Body of pancreas (tissue), 4 donors: ENCODE data around the gene ALPL. TPM values are rescaled to one million over a fixed set of nuclear protein-coding genes. Genes with fewer than 3 reads are reported as not detected.

Source experiments
- ATAC-seq: fragments of 150-250 bp; one replicate; pipeline ENCODE4 v1.9.1; 2016
- DNase-seq, 4 donors: peaks; one replicate each; pipeline ENCODE4 v3.0.0-alpha.2; 2019
- H3K27ac ChIP-seq, 4 donors: fragments of 200-600 bp; sonication (generic); 1 replicate in 3 of 4; 2 replicates in 1 of 4; pipeline versions ENCODE4 v1.5.1 to v1.6.1; 2016 to 2019; ENCODE audit warnings: mild to moderate bottlenecking in 1 of 4, mixed read lengths in 1 of 4, moderate library complexity in 1 of 4
- H3K27me3 ChIP-seq, 2 donors: fragments of 200-600 bp; sonication (generic); one replicate each; pipeline ENCODE4 v1.6.0; 2016; ENCODE audit warnings: mild to moderate bottlenecking in 1 of 2
- H3K36me3 ChIP-seq, 2 donors: fragments of 200-600 bp; sonication (generic); replicated peaks in 1 of 2; 2 replicates each; pipeline ENCODE4 v1.5.1; 2016; ENCODE audit warnings: low read depth in 2 of 2; ENCODE audit not compliant: insufficient read depth in 1 of 2
- H3K4me1 ChIP-seq: fragments of 200-600 bp; sonication (generic); one replicate; pipeline ENCODE4 v1.6.0; 2016
- H3K4me3 ChIP-seq, 2 donors: fragments of 200-600 bp; sonication (generic); 1 replicate in 1 of 2; 2 replicates in 1 of 2; pipeline ENCODE4 v1.5.1; 2016 to 2019
- H3K9me3 ChIP-seq, 3 donors: fragments of 200-600 bp; sonication (generic); 1 replicate in 2 of 3; 2 replicates in 1 of 3; pipeline ENCODE4 v1.5.1; 2016
- POLR2A ChIP-seq, 3 donors: fragments of 450-650 bp; IDR thresholded peaks; one replicate each; pipeline ENCODE4 v1.6.1; 2016; ENCODE audit warnings: antibody characterized with exemption in 3 of 3, mild to moderate bottlenecking in 2 of 3
- WGBS, 2 donors: methylation state at CpG; one replicate each; pipeline ENCODE4 v1.1.5; 2017; 5-methylcytosine and 5-hydroxymethylcytosine counted together
- intact Hi-C: fragments of 100-400 bp; cut with DNase I; formaldehyde crosslinking; loops from one replicate; pipeline ENCODE4 v1.15.1; 2023
- total RNA-seq, 2 donors: library from RNA; depleted of rRNA; stranded (reverse); fragments of >200 nt; gene quantifications; one replicate each; pipeline ENCODE4 v1.1.0, GENCODE V29; 2016
- TF ChIP-seq, protein P1 (sequence below), 7 experiments: fragments of 450-650 bp in 4 of 7; fragments of 200-600 bp in 3 of 7; sonication (generic) in 3 of 7; IDR thresholded peaks; one replicate each; pipeline ENCODE4 v1.5.1; 2016 to 2019; ENCODE audit warnings: antibody characterized with exemption in 7 of 7

ALPL gene
- total RNA-seq, 2 donors from 2014 or later, result 3.4 to 10.9 TPM

DNA sequence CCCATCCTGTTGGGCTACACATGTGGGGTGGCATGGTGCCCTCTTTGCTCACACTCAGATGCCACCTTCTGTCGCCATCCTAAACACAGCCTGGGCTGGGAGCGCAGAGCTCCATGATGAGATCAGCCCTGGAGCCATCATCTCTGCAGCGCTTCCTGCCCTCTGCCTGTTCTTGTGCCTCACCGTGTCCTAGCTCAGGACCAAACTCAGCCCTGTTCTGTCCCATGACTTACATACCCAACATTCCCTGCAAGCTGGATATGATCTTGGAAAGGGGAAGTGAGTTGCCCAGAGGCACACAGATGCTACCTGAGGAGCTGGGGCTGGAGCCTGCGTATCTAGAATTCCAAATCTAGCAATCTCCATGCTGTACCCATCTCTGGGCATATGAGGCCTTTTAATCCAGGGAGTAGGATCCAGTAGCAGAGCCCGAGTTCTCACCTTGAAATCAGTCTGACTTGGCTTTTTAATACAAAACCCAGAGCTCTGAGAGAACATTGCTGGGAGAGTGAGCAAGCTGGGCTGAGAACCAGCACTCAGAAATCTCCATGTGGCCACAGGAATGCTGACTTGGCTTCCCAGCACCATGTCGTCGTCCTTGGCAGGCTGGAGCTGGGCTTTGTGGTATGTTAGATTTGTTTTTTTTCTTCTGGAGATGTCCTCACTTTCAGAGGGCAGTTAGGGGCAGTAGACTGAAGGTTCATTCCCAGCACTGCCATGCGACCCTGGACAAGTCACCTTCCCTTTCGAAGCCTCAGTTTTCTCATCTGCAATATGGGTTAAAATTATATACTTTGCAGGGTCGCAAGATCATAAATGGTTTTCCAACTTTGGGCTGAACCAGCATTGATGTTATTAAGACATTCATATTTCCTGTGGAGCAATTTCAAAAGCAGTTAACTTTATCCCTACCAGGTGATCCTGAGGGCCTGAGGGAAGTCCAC, 2.6 kb downstream of the ALPL start:
- ATAC-seq, result peak; percentile 33
- H3K4me3 ChIP-seq, result no peak overlapping the region
- TF ChIP-seq, protein P1, sequence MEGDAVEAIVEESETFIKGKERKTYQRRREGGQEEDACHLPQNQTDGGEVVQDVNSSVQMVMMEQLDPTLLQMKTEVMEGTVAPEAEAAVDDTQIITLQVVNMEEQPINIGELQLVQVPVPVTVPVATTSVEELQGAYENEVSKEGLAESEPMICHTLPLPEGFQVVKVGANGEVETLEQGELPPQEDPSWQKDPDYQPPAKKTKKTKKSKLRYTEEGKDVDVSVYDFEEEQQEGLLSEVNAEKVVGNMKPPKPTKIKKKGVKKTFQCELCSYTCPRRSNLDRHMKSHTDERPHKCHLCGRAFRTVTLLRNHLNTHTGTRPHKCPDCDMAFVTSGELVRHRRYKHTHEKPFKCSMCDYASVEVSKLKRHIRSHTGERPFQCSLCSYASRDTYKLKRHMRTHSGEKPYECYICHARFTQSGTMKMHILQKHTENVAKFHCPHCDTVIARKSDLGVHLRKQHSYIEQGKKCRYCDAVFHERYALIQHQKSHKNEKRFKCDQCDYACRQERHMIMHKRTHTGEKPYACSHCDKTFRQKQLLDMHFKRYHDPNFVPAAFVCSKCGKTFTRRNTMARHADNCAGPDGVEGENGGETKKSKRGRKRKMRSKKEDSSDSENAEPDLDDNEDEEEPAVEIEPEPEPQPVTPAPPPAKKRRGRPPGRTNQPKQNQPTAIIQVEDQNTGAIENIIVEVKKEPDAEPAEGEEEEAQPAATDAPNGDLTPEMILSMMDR (IDR thresholded peaks at IDR 0.05), result no peak
- TF ChIP-seq POLR2A (IDR thresholded peaks at IDR 0.05), result no peak
- peak in 3 of 4 donors; percentile 34 to 63 (median 52) for DNase-seq
- peaks cover 0 to 11% of the 10 kb centered on the region in 2 donors for H3K27me3 ChIP-seq
- H3K9me3 ChIP-seq, result no peaks in the 10 kb centered on the region
- intact Hi-C loops, result loop anchor here (5.0 kb wide), 2 partner anchors 65 to 145 kb away; no protein-coding TSS in a partner anchor
- no peak overlapping the region for H3K27ac ChIP-seq
- H3K36me3 ChIP-seq, result no peaks in the 10 kb centered on the region
- H3K4me1 ChIP-seq, result peaks cover 12% of the 10 kb centered on the region
- WGBS, 2 donors, result 65 to 72% methylated on average over 9 to 11 of the region's 11 CpGs

GRCh38 chr1:21514245-21514644, 5.0 kb downstream of the ALPL start:
- no peak overlapping the region for H3K27ac ChIP-seq
- peaks cover 0 to 4% of the 10 kb centered on the region in 2 donors for H3K27me3 ChIP-seq
- no peak for ATAC-seq
- peaks cover 5% of the 10 kb centered on the region for H3K4me1 ChIP-seq
- no peak for DNase-seq
- no peaks in the 10 kb centered on the region for H3K9me3 ChIP-seq
- H3K4me3 ChIP-seq, result no peak overlapping the region
- intact Hi-C loops, result loop anchor here (5.0 kb wide), 2 partner anchors 63 to 143 kb away; no protein-coding TSS in a partner anchor
- 71 to 76% methylated on average over 1 to 5 of the region's 5 CpGs for WGBS, 2 donors
- no peaks in the 10 kb centered on the region for H3K36me3 ChIP-seq
- TF ChIP-seq, protein P1 (IDR thresholded peaks at IDR 0.05), result no peak
- TF ChIP-seq POLR2A (IDR thresholded peaks at IDR 0.05), result no peak

DNA sequence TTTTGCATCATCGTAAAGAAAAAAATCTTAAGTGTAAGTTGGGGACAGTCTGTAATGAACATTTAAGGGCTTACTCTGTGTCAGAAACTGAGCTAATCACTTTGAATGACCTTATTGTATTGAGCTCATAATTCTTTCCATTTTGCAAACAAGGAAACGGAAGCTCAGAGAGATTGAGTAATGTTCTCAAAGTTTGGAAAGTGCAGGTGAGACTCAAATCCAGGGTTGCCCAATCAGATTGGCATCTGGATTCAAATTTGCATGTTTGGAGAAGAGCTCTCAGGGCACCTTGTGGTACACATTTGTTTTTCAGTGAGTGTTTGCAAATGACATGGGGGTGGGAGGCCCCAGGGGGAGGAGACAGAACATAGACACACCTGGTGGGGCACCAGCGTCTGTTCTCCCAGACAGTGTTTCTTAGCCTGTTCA, 8.0 kb downstream of the ALPL start:
- Histone ChIP-seq H3K4me1 (no peaks in the 10 kb centered on the region), H3K27me3 (no peaks in the 10 kb centered on the region), H3K27ac (peak overlapping the region in 3 of 4 donors; percentile 38 to 73 (median 66)), H3K9me3 (no peaks in the 10 kb centered on the region), H3K4me3 (no peak overlapping the region), H3K36me3 (no peaks in the 10 kb centered on the region)
- 47 to 51% methylated on average over 3 of the region's 3 CpGs for WGBS, 2 donors
- ATAC-seq, result peak; percentile 85
- no peak for TF ChIP-seq POLR2A (IDR thresholded peaks at IDR 0.05)
- TF ChIP-seq, protein P1 (IDR thresholded peaks at IDR 0.05), result no peak
- intact Hi-C loops, result no loop called here
- peak in 1 of 4 donors; percentile 44 for DNase-seq

GRCh38 chr1:21517660-21518480, 8.6 kb downstream of the ALPL start:
- intact Hi-C loops, result no loop called here
- Histone ChIP-seq H3K36me3 (no peaks in the 10 kb centered on the region), H3K9me3 (no peaks in the 10 kb centered on the region), H3K4me1 (no peaks in the 10 kb centered on the region), H3K27ac (peak overlapping the region in 3 of 4 donors; percentile 38 to 73 (median 66)), H3K27me3 (no peaks in the 10 kb centered on the region), H3K4me3 (no peak overlapping the region)
- 68 to 73% methylated on average over 12 to 13 of the region's 13 CpGs for WGBS, 2 donors
- no peak for DNase-seq
- ATAC-seq, result peak; percentile 6
- TF ChIP-seq, protein P1 (IDR thresholded peaks at IDR 0.05), result no peak
- TF ChIP-seq POLR2A (IDR thresholded peaks at IDR 0.05), result no peak
